Activated CD8-positive, alpha-beta memory T cell treated with anti-CD3 and anti-CD28 coated beads, Interleukin-2, amount 50 U/mL, for 4 hours (primary cell): ENCODE results near the gene ZNF423.

Experiments used
- DNase-seq: peaks from one replicate; pipeline ENCODE4 v3.0.0-alpha.2; 2020

The ZNF423 gene

GRCh38 chr16:49659356-49659755 is 196.6 kb downstream of the ZNF423 start:
- DNase-seq = no peak

- no peak for DNase-seq
Observed at GRCh38 chr16:49658531-49658930, 197.4 kb downstream of the ZNF423 start.

- DNase-seq = no peak
Observed at GRCh38 chr16:49657736-49658465, 198.0 kb downstream of the ZNF423 start.

GRCh38 chr16:49654425-49654824 is 201.5 kb downstream of the ZNF423 start:
- DNase-seq = no peak

- no peak for DNase-seq
Observed at GRCh38 chr16:49653577-49653976, 202.3 kb downstream of the ZNF423 start.

- no peak for DNase-seq
Observed at GRCh38 chr16:49653173-49653570, 202.7 kb downstream of the ZNF423 start.

GRCh38 chr16:49652456-49653172 is 203.3 kb downstream of the ZNF423 start:
- DNase-seq = no peak

GRCh38 chr16:49651996-49652395 is 203.9 kb downstream of the ZNF423 start:
- no peak for DNase-seq

- no peak for DNase-seq
Observed at GRCh38 chr16:49651226-49651625, 204.7 kb downstream of the ZNF423 start.

- DNase-seq = no peak
Observed at GRCh38 chr16:49650603-49651002, 205.3 kb downstream of the ZNF423 start.

GRCh38 chr16:49649013-49649765 is 206.7 kb downstream of the ZNF423 start:
- DNase-seq = no peak

- no peak for DNase-seq
Observed at GRCh38 chr16:49647673-49648072, 208.2 kb downstream of the ZNF423 start.

GRCh38 chr16:49645263-49645662 is 210.6 kb downstream of the ZNF423 start:
- DNase-seq = no peak

- DNase-seq = no peak
Observed at GRCh38 chr16:49644145-49644463, 211.8 kb downstream of the ZNF423 start.

- DNase-seq = no peak
Observed at GRCh38 chr16:49643429-49644144, 212.3 kb downstream of the ZNF423 start.

GRCh38 chr16:49641250-49641649 is 214.7 kb downstream of the ZNF423 start:
- no peak for DNase-seq

GRCh38 chr16:49640581-49640980 is 215.3 kb downstream of the ZNF423 start:
- DNase-seq = no peak

GRCh38 chr16:49639739-49640431 is 216.0 kb downstream of the ZNF423 start:
- no peak for DNase-seq

GRCh38 chr16:49638673-49639610 is 217.0 kb downstream of the ZNF423 start:
- no peak for DNase-seq

GRCh38 chr16:49637933-49638672 is 217.8 kb downstream of the ZNF423 start:
- DNase-seq = no peak

GRCh38 chr16:49637511-49637910 is 218.4 kb downstream of the ZNF423 start:
- DNase-seq = no peak
